Body of pancreas (tissue), 4 donors: Measurements from ENCODE around the gene ACER1. TPM values are rescaled to one million over a fixed set of nuclear protein-coding genes. Genes with fewer than 3 reads are reported as not detected.
A peak's percentile ranks its signal among the peaks of the same experiment; 100 is the strongest.

Experiments
- ATAC-seq: fragments of 150-250 bp; one replicate; pipeline ENCODE4 v1.9.1; 2016
- DNase-seq, 4 donors: peaks; one replicate each; pipeline ENCODE4 v3.0.0-alpha.2; 2019
- H3K27ac ChIP-seq, 4 donors: fragments of 200-600 bp; sonication (generic); 1 replicate in 3 of 4; 2 replicates in 1 of 4; pipeline versions ENCODE4 v1.5.1 to v1.6.1; 2016 to 2019; ENCODE audit warnings: mild to moderate bottlenecking in 1 of 4, mixed read lengths in 1 of 4, moderate library complexity in 1 of 4
- H3K27me3 ChIP-seq, 2 donors: fragments of 200-600 bp; sonication (generic); one replicate each; pipeline ENCODE4 v1.6.0; 2016; ENCODE audit warnings: mild to moderate bottlenecking in 1 of 2
- H3K36me3 ChIP-seq, 2 donors: fragments of 200-600 bp; sonication (generic); replicated peaks in 1 of 2; 2 replicates each; pipeline ENCODE4 v1.5.1; 2016; ENCODE audit warnings: low read depth in 2 of 2; ENCODE audit not compliant: insufficient read depth in 1 of 2
- H3K4me1 ChIP-seq: fragments of 200-600 bp; sonication (generic); one replicate; pipeline ENCODE4 v1.6.0; 2016
- H3K4me3 ChIP-seq, 2 donors: fragments of 200-600 bp; sonication (generic); 1 replicate in 1 of 2; 2 replicates in 1 of 2; pipeline ENCODE4 v1.5.1; 2016 to 2019
- H3K9me3 ChIP-seq, 3 donors: fragments of 200-600 bp; sonication (generic); 1 replicate in 2 of 3; 2 replicates in 1 of 3; pipeline ENCODE4 v1.5.1; 2016
- POLR2A ChIP-seq, 3 donors: fragments of 450-650 bp; IDR thresholded peaks; one replicate each; pipeline ENCODE4 v1.6.1; 2016; ENCODE audit warnings: antibody characterized with exemption in 3 of 3, mild to moderate bottlenecking in 2 of 3
- WGBS, 2 donors: methylation state at CpG; one replicate each; pipeline ENCODE4 v1.1.5; 2017; 5-methylcytosine and 5-hydroxymethylcytosine counted together
- intact Hi-C: fragments of 100-400 bp; cut with DNase I; formaldehyde crosslinking; loops from one replicate; pipeline ENCODE4 v1.15.1; 2023
- total RNA-seq, 2 donors: library from RNA; depleted of rRNA; stranded (reverse); fragments of >200 nt; gene quantifications; one replicate each; pipeline ENCODE4 v1.1.0, GENCODE V29; 2016
- TF ChIP-seq, protein P1 (sequence below), 7 experiments: fragments of 450-650 bp in 4 of 7; fragments of 200-600 bp in 3 of 7; sonication (generic) in 3 of 7; IDR thresholded peaks; one replicate each; pipeline ENCODE4 v1.5.1; 2016 to 2019; ENCODE audit warnings: antibody characterized with exemption in 7 of 7

The ACER1 gene
- total RNA-seq, 2 donors from 2014 or later = not detected

DNA sequence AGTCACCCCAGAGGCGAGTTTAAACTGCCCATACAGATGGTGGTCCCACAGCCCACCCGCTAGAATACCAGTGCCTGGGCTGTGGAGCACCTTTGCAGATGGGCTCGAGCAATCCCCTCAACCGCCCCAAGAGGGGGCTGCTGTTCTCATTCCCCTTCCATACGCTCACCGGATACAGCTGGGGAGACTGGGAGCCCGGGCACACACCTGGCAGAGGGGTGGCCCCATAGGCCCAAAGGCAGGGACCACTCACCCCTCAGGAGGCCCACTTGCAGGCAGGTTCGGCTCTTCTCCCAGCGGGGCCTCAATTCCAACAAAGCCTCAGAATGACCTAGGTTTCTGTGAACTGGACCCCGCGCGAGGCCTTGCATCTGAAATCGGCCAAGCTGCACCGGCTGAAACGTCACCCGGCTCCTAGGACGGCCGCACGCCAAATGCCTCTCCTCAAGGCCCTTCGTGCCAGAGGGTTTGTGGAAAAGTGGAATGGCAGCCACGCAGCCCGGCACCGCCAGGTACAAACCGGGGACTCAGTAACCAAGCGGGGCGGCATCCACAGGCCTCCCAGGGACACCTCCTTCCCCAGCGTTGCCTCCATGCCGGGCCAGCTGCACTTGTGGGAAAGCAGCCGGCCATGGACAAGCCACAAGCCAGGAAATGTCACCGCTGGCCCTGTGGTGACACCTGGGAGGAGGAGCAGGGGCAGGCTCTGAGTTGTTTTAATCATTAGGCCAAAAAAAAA lies 72.3 kb downstream of the ACER1 start:
- no peak overlapping the region for H3K27ac ChIP-seq
- TF ChIP-seq POLR2A (IDR thresholded peaks at IDR 0.05) = no peak
- TF ChIP-seq, protein P1, sequence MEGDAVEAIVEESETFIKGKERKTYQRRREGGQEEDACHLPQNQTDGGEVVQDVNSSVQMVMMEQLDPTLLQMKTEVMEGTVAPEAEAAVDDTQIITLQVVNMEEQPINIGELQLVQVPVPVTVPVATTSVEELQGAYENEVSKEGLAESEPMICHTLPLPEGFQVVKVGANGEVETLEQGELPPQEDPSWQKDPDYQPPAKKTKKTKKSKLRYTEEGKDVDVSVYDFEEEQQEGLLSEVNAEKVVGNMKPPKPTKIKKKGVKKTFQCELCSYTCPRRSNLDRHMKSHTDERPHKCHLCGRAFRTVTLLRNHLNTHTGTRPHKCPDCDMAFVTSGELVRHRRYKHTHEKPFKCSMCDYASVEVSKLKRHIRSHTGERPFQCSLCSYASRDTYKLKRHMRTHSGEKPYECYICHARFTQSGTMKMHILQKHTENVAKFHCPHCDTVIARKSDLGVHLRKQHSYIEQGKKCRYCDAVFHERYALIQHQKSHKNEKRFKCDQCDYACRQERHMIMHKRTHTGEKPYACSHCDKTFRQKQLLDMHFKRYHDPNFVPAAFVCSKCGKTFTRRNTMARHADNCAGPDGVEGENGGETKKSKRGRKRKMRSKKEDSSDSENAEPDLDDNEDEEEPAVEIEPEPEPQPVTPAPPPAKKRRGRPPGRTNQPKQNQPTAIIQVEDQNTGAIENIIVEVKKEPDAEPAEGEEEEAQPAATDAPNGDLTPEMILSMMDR (IDR thresholded peaks at IDR 0.05) = peak; percentile 6 to 42 (median 31)
- DNase-seq (peak in 3 of 4 donors; percentile 35 to 52 (median 37)), ATAC-seq (peak; percentile 41)
- H3K36me3 ChIP-seq = peaks cover 0 to 1% of the 10 kb centered on the region in 2 donors
- H3K9me3 ChIP-seq = no peaks in the 10 kb centered on the region
- H3K4me3 ChIP-seq = no peak overlapping the region
- H3K27me3 ChIP-seq = no peaks in the 10 kb centered on the region
- WGBS, 2 donors = 89 to 90% methylated on average over 14 to 29 of the region's 30 CpGs
- intact Hi-C loops = no loop called here
- peaks cover 6% of the 10 kb centered on the region for H3K4me1 ChIP-seq

DNA sequence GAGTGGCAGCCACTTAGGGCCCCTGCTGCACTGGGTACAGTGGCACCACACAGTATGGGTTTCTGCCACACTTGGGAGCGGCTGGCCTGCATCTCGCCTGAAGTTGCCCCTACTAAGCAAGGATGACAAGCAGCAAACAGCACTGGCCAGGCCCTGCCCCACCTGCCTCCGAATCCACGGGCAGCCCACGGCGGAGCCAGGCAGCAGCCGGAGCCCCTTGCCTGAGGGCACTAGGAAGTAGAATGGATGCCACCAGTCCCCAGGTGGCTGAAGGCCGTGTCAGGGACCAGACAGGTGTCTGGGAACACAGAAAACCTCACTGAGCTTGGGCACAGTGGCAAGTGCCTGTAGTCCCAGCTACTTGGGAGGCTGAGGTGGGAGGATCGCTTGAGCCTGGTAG lies 73.0 kb downstream of the ACER1 start:
- Histone ChIP-seq H3K9me3 (no peaks in the 10 kb centered on the region), H3K27ac (no peak overlapping the region), H3K36me3 (peaks cover 0 to under 1% of the 10 kb centered on the region in 2 donors), H3K27me3 (no peaks in the 10 kb centered on the region), H3K4me1 (peaks cover 6% of the 10 kb centered on the region), H3K4me3 (no peak overlapping the region)
- intact Hi-C loops = no loop called here
- DNase-seq (no peak), ATAC-seq (no peak)
- 91 to 100% methylated on average over 2 to 9 of the region's 9 CpGs for WGBS, 2 donors
- TF ChIP-seq, protein P1 (IDR thresholded peaks at IDR 0.05) = no peak
- TF ChIP-seq POLR2A (IDR thresholded peaks at IDR 0.05) = no peak

DNA sequence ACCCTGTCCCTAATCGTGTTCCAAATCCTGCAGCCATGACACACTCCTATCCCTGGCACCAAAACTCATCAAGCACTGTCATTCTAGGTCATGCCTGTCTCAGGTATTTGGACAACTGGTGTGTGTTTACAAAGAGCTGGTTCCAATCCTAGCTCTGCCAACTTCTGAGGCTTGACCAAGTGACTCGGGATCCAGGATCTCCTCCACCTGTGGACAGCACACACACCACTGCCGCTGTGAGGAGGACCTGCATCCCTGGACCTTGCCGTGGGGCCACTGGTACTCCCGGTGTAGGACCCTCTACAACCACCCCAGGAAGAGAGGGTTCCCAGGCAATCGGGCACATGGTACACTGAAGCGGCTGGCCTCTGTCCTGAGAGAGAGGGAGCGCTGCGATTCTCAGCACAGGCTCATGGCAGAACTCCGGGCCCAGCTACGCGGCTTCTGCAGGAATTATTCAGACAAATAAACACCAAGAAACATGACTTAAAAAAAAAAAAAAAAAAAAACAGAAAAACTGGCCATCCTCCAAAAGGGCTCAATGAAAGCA lies 74.0 kb downstream of the ACER1 start:
- Histone ChIP-seq H3K4me3 (no peak overlapping the region), H3K9me3 (no peaks in the 10 kb centered on the region), H3K36me3 (no peaks in the 10 kb centered on the region), H3K27ac (no peak overlapping the region), H3K27me3 (no peaks in the 10 kb centered on the region), H3K4me1 (peaks cover 6% of the 10 kb centered on the region)
- TF ChIP-seq, protein P1 (IDR thresholded peaks at IDR 0.05) = no peak
- TF ChIP-seq POLR2A (IDR thresholded peaks at IDR 0.05) = no peak
- intact Hi-C loops = no loop called here
- 49 to 58% methylated on average over 7 to 12 of the region's 12 CpGs for WGBS, 2 donors
- DNase-seq (no peak), ATAC-seq (no peak)

DNA sequence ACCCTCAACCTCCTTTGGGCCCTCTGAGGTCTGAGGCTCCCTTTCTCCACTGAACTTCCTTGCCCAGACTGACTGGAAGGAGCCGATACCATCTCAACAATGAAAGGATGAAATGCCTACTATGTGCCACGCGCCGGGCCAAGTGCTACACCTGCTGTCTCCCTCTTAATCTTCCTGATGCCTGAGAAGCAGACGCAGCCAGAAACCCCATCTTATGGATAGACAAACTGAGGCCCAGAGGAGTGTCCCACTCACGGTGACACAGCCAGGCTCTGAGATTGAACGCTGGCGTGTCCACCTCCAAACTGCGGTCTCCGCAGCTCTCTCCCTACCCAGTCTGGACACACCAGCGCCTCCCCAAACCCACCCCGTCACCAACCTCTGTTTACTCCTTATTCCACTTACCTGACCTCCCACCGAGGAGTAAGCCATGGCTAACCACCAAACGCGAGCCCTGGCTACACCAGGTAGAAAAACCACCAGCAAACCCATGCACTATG lies 74.5 kb downstream of the ACER1 start:
- 92 to 93% methylated on average over 15 of the region's 15 CpGs for WGBS, 2 donors
- intact Hi-C loops = no loop called here
- Histone ChIP-seq H3K4me3 (no peak overlapping the region), H3K36me3 (no peaks in the 10 kb centered on the region), H3K27me3 (no peaks in the 10 kb centered on the region), H3K27ac (no peak overlapping the region), H3K4me1 (peaks cover 6% of the 10 kb centered on the region), H3K9me3 (no peaks in the 10 kb centered on the region)
- ATAC-seq (no peak), DNase-seq (no peak)
- TF ChIP-seq, protein P1 (IDR thresholded peaks at IDR 0.05) = no peak
- TF ChIP-seq POLR2A (IDR thresholded peaks at IDR 0.05) = no peak

Other genes with a start within 250 kb of the ACER1 start
- gene RFX2, start 223.1 kb downstream of the ACER1 start, total RNA-seq = 10 to 100 TPM; 14.0 to 14.8 TPM
- not detected for gene ACSBG2, start 197.9 kb downstream of the ACER1 start, total RNA-seq
- 10 to 100 TPM; 16.3 to 23.7 TPM for gene MLLT1, start 53.6 kb downstream of the ACER1 start, total RNA-seq
- gene CLPP, start 27.9 kb upstream of the ACER1 start, total RNA-seq = 10 to 100 TPM; 32.3 to 62.8 TPM
- gene ALKBH7, start 39.2 kb upstream of the ACER1 start, total RNA-seq = 10 to 100 TPM; 41.2 to 64.6 TPM
- gene PSPN, start 42.3 kb upstream of the ACER1 start, total RNA-seq = 1 to 10 TPM in 1 of 2 donors, under 1 TPM in 1; 0.52 to 8.6 TPM
- 10 to 100 TPM; 37.4 to 51.1 TPM for gene GTF2F1, start 59.6 kb upstream of the ACER1 start, total RNA-seq
- gene KHSRP, start 91.2 kb upstream of the ACER1 start, total RNA-seq = 10 to 100 TPM; 54.0 to 83.4 TPM
- not detected for gene SLC25A41, start 100.2 kb upstream of the ACER1 start, total RNA-seq
- gene SLC25A23, start 126.2 kb upstream of the ACER1 start, total RNA-seq = 10 to 100 TPM; 11.5 to 49.3 TPM
- 10 to 100 TPM; 35.8 to 37.6 TPM for gene CRB3, start 130.7 kb upstream of the ACER1 start, total RNA-seq
- gene DENND1C, start 148.2 kb upstream of the ACER1 start, total RNA-seq = 1 to 10 TPM; 1.0 to 1.3 TPM
- gene TUBB4A, start 168.7 kb upstream of the ACER1 start, total RNA-seq = 1 to 10 TPM; 3.0 to 3.4 TPM
- 1 to 10 TPM in 1 of 2 donors, not detected in 1; 2.6 TPM for gene TNFSF9, start 197.4 kb upstream of the ACER1 start, total RNA-seq